ENCODE measurements around the gene DGKG.

DGKG gene

GRCh38 chr3:186318135-186318534 is 43.9 kb downstream of the DGKG start:
- Histone ChIP-seq H3K27me3 (ENCODE audit: insufficient read depth, low read length) (peaks cover 38% of the 10 kb centered on the region), H3K36me3 (ENCODE audit: insufficient read depth, low read length) (no peaks in the 10 kb centered on the region), H3K27ac (ENCODE audit: low read depth, low read length) (no peak overlapping the region), H3K4me3 (ENCODE audit: low read depth, low read length) (no peak overlapping the region), H2AFZ (ENCODE audit: low read length, unreplicated experiment) (no peak overlapping the region), H3K79me2 (ENCODE audit: control insufficient read depth, insufficient read depth, low read length, unreplicated experiment) (no peaks in the 10 kb centered on the region), H3K4me1 (ENCODE audit: control insufficient read depth, insufficient read depth, low read length, unreplicated experiment) (no peaks in the 10 kb centered on the region)

DNA sequence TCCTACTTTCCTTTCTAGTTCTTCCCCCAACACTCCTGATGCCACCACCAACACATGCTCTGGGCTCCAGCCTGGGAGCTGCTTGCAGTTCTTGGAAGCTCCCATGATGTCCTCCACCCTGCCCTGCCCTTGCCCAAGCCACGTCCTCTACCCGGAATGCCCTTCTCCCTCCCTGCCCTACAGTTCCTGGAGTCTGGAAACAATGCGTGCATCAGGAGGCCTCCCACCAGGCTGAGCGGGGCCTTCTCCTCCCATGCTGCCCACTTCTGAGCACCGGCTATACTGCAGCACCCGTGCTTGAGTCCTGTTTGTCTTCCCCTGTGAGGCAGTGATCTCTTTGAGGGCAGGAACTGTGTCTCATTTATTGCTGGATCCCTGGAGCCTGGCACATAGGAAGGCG is 44.6 kb downstream of the DGKG start:
- Histone ChIP-seq H3K4me3 (ENCODE audit: low read depth, low read length) (no peak overlapping the region), H3K27me3 (ENCODE audit: insufficient read depth, low read length) (peaks cover 38% of the 10 kb centered on the region), H2AFZ (ENCODE audit: low read length, unreplicated experiment) (no peak overlapping the region), H3K79me2 (ENCODE audit: control insufficient read depth, insufficient read depth, low read length, unreplicated experiment) (no peaks in the 10 kb centered on the region), H3K27ac (ENCODE audit: low read depth, low read length) (no peak overlapping the region), H3K4me1 (ENCODE audit: control insufficient read depth, insufficient read depth, low read length, unreplicated experiment) (no peaks in the 10 kb centered on the region), H3K36me3 (ENCODE audit: insufficient read depth, low read length) (no peaks in the 10 kb centered on the region)

- H3K4me3 ChIP-seq (ENCODE audit: low read depth, low read length) = no peak overlapping the region
- H2AFZ ChIP-seq (ENCODE audit: low read length, unreplicated experiment) = no peak overlapping the region
- no peak overlapping the region for H3K27ac ChIP-seq (ENCODE audit: low read depth, low read length)
- no peaks in the 10 kb centered on the region for H3K79me2 ChIP-seq (ENCODE audit: control insufficient read depth, insufficient read depth, low read length, unreplicated experiment)
- H3K4me1 ChIP-seq (ENCODE audit: control insufficient read depth, insufficient read depth, low read length, unreplicated experiment) = no peaks in the 10 kb centered on the region
- H3K27me3 ChIP-seq (ENCODE audit: insufficient read depth, low read length) = peaks cover 36% of the 10 kb centered on the region
- H3K36me3 ChIP-seq (ENCODE audit: insufficient read depth, low read length) = no peaks in the 10 kb centered on the region
These were observed 45.3 kb downstream of the DGKG start for GRCh38 chr3:186316666-186317260.

GRCh38 chr3:186315581-186316354 is 46.3 kb downstream of the DGKG start:
- Histone ChIP-seq H2AFZ (ENCODE audit: low read length, unreplicated experiment) (no peak overlapping the region), H3K4me3 (ENCODE audit: low read depth, low read length) (no peak overlapping the region), H3K27me3 (ENCODE audit: insufficient read depth, low read length) (peaks cover 36% of the 10 kb centered on the region), H3K4me1 (ENCODE audit: control insufficient read depth, insufficient read depth, low read length, unreplicated experiment) (no peaks in the 10 kb centered on the region), H3K79me2 (ENCODE audit: control insufficient read depth, insufficient read depth, low read length, unreplicated experiment) (no peaks in the 10 kb centered on the region), H3K36me3 (ENCODE audit: insufficient read depth, low read length) (no peaks in the 10 kb centered on the region), H3K27ac (ENCODE audit: low read depth, low read length) (no peak overlapping the region)

DNA sequence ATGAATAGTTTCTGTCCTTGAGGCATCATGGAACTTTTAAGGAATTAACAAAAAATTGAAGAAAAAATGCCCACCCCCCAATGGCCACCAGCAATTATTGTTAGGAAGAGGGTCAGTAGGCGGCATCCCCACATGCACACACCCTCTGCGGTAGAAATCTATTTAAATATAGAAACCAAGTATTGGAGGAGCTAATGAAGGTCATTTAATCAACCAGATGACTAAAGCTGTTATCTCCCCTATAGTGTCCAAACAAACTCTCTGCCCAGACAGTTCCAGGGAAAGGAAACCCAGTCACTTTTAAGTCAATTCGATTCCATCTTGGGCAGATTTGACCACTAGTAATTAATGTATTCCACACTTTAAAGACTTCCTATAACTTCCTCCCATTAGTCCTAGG is 47.1 kb downstream of the DGKG start:
- no peaks in the 10 kb centered on the region for H3K79me2 ChIP-seq (ENCODE audit: control insufficient read depth, insufficient read depth, low read length, unreplicated experiment)
- H3K36me3 ChIP-seq (ENCODE audit: insufficient read depth, low read length) = no peaks in the 10 kb centered on the region
- H3K27ac ChIP-seq (ENCODE audit: low read depth, low read length) = no peak overlapping the region
- peaks cover 43% of the 10 kb centered on the region for H3K27me3 ChIP-seq (ENCODE audit: insufficient read depth, low read length)
- H3K4me1 ChIP-seq (ENCODE audit: control insufficient read depth, insufficient read depth, low read length, unreplicated experiment) = no peaks in the 10 kb centered on the region
- no peak overlapping the region for H3K4me3 ChIP-seq (ENCODE audit: low read depth, low read length)
- no peak overlapping the region for H2AFZ ChIP-seq (ENCODE audit: low read length, unreplicated experiment)

- Histone ChIP-seq H2AFZ (ENCODE audit: low read length, unreplicated experiment) (no peak overlapping the region), H3K79me2 (ENCODE audit: control insufficient read depth, insufficient read depth, low read length, unreplicated experiment) (no peaks in the 10 kb centered on the region), H3K4me1 (ENCODE audit: control insufficient read depth, insufficient read depth, low read length, unreplicated experiment) (no peaks in the 10 kb centered on the region), H3K36me3 (ENCODE audit: insufficient read depth, low read length) (no peaks in the 10 kb centered on the region), H3K27me3 (ENCODE audit: insufficient read depth, low read length) (peaks cover 62% of the 10 kb centered on the region), H3K27ac (ENCODE audit: low read depth, low read length) (no peak overlapping the region), H3K4me3 (ENCODE audit: low read depth, low read length) (no peak overlapping the region)
These were observed 50.6 kb downstream of the DGKG start for GRCh38 chr3:186311441-186311840.

DNA sequence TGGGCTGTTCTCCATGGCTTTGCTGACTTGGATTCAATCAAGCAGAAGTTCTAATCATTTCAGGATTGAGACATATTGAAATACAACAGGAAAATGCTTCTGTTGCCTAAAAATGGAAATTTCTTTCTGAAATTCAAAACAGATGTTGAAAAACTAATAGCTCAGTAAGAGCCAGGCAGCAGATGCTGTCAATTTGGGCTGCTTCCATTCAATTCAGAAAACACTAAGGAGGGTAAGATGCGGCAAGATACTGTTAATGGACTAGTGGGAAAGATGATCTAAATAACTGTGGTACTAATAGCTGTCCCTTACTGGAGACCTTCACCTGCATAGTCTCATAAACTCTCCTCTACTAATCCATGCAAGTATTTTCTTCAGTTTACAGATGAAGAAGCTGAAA is 53.5 kb downstream of the DGKG start:
- no peak overlapping the region for H3K4me3 ChIP-seq (ENCODE audit: low read depth, low read length)
- H3K27ac ChIP-seq (ENCODE audit: low read depth, low read length) = no peak overlapping the region
- no peak overlapping the region for H2AFZ ChIP-seq (ENCODE audit: low read length, unreplicated experiment)
- no peaks in the 10 kb centered on the region for H3K4me1 ChIP-seq (ENCODE audit: control insufficient read depth, insufficient read depth, low read length, unreplicated experiment)
- no peaks in the 10 kb centered on the region for H3K79me2 ChIP-seq (ENCODE audit: control insufficient read depth, insufficient read depth, low read length, unreplicated experiment)
- peaks cover 88% of the 10 kb centered on the region for H3K27me3 ChIP-seq (ENCODE audit: insufficient read depth, low read length)
- H3K36me3 ChIP-seq (ENCODE audit: insufficient read depth, low read length) = no peaks in the 10 kb centered on the region

GRCh38 chr3:186307594-186308221 is 54.3 kb downstream of the DGKG start:
- Histone ChIP-seq H3K4me3 (ENCODE audit: low read depth, low read length) (no peak overlapping the region), H3K36me3 (ENCODE audit: insufficient read depth, low read length) (no peaks in the 10 kb centered on the region), H3K4me1 (ENCODE audit: control insufficient read depth, insufficient read depth, low read length, unreplicated experiment) (no peaks in the 10 kb centered on the region), H3K27me3 (ENCODE audit: insufficient read depth, low read length) (peaks cover 88% of the 10 kb centered on the region), H3K27ac (ENCODE audit: low read depth, low read length) (no peak overlapping the region), H2AFZ (ENCODE audit: low read length, unreplicated experiment) (no peak overlapping the region), H3K79me2 (ENCODE audit: control insufficient read depth, insufficient read depth, low read length, unreplicated experiment) (no peaks in the 10 kb centered on the region)

GRCh38 chr3:186305286-186305685 is 56.7 kb downstream of the DGKG start:
- no peak overlapping the region for H3K27ac ChIP-seq (ENCODE audit: low read depth, low read length)
- no peaks in the 10 kb centered on the region for H3K36me3 ChIP-seq (ENCODE audit: insufficient read depth, low read length)
- no peak overlapping the region for H2AFZ ChIP-seq (ENCODE audit: low read length, unreplicated experiment)
- H3K4me1 ChIP-seq (ENCODE audit: control insufficient read depth, insufficient read depth, low read length, unreplicated experiment) = no peaks in the 10 kb centered on the region
- H3K27me3 ChIP-seq (ENCODE audit: insufficient read depth, low read length) = peaks cover 88% of the 10 kb centered on the region
- no peaks in the 10 kb centered on the region for H3K79me2 ChIP-seq (ENCODE audit: control insufficient read depth, insufficient read depth, low read length, unreplicated experiment)
- no peak overlapping the region for H3K4me3 ChIP-seq (ENCODE audit: low read depth, low read length)

GRCh38 chr3:186303965-186304364 is 58.1 kb downstream of the DGKG start:
- H3K4me1 ChIP-seq (ENCODE audit: control insufficient read depth, insufficient read depth, low read length, unreplicated experiment) = no peaks in the 10 kb centered on the region
- H2AFZ ChIP-seq (ENCODE audit: low read length, unreplicated experiment) = no peak overlapping the region
- H3K36me3 ChIP-seq (ENCODE audit: insufficient read depth, low read length) = no peaks in the 10 kb centered on the region
- no peak overlapping the region for H3K27ac ChIP-seq (ENCODE audit: low read depth, low read length)
- peaks cover 90% of the 10 kb centered on the region for H3K27me3 ChIP-seq (ENCODE audit: insufficient read depth, low read length)
- H3K79me2 ChIP-seq (ENCODE audit: control insufficient read depth, insufficient read depth, low read length, unreplicated experiment) = no peaks in the 10 kb centered on the region
- H3K4me3 ChIP-seq (ENCODE audit: low read depth, low read length) = no peak overlapping the region

- no peaks in the 10 kb centered on the region for H3K36me3 ChIP-seq (ENCODE audit: insufficient read depth, low read length)
- no peak overlapping the region for H3K4me3 ChIP-seq (ENCODE audit: low read depth, low read length)
- H3K4me1 ChIP-seq (ENCODE audit: control insufficient read depth, insufficient read depth, low read length, unreplicated experiment) = no peaks in the 10 kb centered on the region
- H2AFZ ChIP-seq (ENCODE audit: low read length, unreplicated experiment) = no peak overlapping the region
- no peak overlapping the region for H3K27ac ChIP-seq (ENCODE audit: low read depth, low read length)
- H3K79me2 ChIP-seq (ENCODE audit: control insufficient read depth, insufficient read depth, low read length, unreplicated experiment) = no peaks in the 10 kb centered on the region
- H3K27me3 ChIP-seq (ENCODE audit: insufficient read depth, low read length) = peaks cover 62% of the 10 kb centered on the region
These were observed 62.7 kb downstream of the DGKG start for GRCh38 chr3:186299327-186299726.
